GM21737 (cell line): Measurements from ENCODE around the gene PCED1B.
"Not testable (repeated sequence)": the region's sequence is repeated elsewhere in the genome, so short reads cannot be mapped to it uniquely, and the experiment has no call there.

Experiments used
- ATAC-seq: cut with Tn5 transposase; IDR thresholded peaks from one replicate; pipeline ENCODE4 v1.9.1; 2021; ENCODE audit warnings: mild to moderate bottlenecking, moderate library complexity; ENCODE audit not compliant: unreplicated experiment

Gene PCED1B, protein sequence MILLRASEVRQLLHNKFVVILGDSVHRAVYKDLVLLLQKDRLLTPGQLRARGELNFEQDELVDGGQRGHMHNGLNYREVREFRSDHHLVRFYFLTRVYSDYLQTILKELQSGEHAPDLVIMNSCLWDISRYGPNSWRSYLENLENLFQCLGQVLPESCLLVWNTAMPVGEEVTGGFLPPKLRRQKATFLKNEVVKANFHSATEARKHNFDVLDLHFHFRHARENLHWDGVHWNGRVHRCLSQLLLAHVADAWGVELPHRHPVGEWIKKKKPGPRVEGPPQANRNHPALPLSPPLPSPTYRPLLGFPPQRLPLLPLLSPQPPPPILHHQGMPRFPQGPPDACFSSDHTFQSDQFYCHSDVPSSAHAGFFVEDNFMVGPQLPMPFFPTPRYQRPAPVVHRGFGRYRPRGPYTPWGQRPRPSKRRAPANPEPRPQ

DNA sequence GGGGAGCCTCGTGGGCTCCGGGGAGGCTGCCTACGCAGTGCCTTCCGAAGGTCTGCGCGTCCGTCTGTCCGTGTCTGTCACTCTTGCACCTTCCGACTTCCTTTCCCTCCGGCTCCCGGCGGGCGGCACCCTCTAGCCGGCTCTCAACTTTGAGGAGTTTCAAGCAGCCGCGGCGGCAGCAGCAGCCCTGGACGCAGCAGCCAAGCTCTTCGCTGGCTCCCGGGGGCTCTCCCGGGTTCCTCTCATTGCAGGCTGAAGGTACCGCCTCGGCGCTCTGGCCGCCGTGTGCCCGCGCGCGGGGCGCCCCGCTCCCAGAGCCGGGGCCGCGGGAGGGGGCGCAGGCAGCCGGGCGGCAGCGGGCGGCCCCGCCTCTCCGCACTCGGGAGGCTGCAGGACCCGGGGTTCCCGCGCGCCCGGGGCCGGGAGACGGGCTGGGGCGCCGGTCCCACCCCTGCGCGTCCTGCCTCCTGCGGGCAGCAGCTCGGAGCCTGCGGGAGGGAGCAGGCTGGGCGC, at the start of gene PCED1B, which contains the start of gene AMIGO2:
Gene PCED1B, plus strand, starts transcription at position 154 of the 513 bp plus-strand sequence. CDS start 155,443 bp downstream, outside the sequence.
Gene AMIGO2, minus strand, starts transcription at position 492 of the 513 bp plus-strand sequence. CDS start 957 bp downstream, outside the sequence.
- peak; percentile 63 for ATAC-seq

DNA sequence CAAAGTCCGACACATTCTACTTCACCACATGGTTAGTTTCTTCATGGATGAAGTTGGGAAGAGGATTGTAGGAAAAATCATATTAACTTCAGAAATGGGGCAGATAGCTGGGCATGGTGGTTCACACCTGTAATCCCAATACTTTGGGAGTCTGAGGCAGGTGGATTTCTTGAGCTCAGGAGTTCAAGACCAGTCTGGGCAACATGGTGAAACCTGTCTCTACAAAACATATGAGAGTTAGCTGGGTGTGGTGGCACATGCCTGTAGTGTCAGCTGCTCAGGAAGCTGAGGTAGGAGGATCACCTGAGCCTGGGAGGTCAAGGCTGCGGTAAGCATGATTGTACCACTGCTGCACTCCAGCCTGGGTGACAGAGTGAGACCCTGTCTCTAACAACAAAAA, 49.5 kb upstream of the PCED1B start:
- no peak for ATAC-seq

DNA sequence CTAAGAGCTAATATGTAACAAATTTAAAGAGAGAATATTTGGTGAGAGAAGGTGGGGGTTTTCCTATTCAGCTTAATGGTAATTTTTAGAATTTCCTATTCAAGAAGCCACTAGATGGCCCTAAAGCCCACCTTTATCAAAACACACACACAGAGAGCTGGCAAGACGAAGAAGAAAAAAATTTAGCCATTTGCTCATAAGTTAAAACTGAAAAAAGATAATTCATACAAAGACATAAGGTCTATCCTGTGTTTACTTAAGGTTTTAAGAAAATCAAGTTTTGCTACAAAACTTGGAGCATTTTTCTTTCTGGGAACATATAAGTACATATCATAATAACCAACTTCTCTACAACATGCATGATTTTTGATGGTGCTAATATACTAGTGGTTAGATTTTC, 46.8 kb upstream of the PCED1B start:
- ATAC-seq = no peak

DNA sequence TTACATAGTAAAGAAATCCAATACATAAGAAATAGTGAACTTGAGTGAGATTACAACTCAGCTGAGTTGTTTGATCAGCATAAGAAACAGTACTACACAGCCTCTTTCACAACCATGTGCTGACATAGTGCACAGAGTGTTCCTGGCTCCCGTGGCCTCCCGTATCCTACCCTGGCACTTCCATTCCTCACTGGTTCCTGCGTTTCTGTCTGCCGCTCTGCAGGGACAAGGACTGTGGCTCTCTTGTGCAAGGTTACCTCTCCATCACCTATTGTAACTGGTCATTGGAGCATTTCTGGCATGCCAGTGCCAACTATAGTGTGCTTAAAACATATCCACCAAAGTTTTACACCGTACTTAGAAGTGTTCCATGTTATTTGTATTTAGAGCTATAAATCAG, 46.3 kb upstream of the PCED1B start:
- no peak for ATAC-seq

DNA sequence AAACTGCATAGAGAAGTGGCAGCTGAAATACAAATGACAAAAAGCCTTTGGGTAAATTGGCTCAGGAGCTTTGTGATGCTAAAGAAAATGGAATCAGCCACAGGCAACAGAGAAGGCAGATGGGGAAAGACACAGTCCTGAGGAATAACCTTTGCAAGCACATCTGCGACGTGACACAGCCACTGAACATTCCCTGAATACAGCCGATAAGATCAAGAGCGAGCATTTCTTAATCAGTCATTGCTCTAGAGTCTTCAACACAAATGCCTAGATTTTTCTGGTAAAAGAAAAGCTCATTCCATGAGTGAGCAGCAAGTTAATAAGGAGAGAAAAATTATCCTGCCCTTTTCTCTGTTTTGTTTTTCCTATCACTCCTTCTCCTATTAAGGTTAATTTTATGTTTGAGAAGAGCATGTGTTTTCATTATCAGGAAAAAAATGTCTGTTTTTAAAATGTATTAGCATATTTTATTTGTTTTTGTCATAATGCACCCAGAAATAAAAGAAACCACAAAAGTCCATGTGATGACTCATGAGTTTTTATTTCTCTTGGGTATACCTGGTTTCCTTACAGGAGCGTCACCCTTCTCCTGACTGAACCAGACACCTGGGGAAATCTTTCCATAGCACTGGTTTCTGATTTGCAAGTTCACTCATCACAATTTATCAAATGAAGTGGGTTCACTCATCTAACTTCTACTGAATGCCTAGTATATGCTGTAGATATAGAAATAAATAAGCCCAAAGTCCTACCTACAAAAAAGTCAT, 45.4 kb upstream of the PCED1B start:
- ATAC-seq = no peak

DNA sequence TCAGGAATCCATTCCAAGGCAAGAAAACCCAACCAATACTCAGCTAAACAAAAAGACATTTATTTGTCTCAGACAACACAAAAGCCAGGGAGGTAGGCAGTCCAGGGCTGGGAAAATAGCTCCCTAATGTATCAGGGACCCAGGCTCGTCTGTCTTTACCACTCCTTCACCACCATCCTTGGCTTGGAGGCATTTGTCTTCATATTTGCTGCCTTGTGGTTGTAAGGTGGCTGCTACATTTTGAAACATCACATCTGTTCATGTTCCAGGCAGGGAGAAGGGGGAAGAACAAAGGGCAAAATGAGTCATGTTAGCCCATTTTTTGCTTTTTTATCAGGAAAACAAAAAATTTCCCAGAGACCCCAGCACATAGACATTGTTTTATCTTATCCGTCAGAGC, 44.8 kb upstream of the PCED1B start:
- ATAC-seq = no peak

DNA sequence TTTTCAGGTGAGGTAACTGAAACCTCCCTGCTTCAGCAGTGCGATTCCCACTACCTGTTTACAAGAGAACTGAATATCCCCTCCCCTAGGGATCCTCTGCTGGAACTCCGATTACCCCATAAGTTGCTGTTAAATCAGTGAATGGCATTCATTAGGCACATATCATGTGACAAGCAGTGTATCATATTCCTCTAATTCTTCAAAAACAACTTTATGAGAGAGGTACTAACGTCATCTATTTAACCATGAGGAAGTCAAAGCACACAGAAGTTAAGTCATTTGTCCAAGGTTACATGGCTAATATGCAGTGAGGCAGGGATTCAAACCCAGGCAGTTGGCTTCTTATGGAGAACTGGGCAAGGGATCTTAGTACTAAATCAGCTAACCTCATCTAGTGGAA, 43.9 kb upstream of the PCED1B start:
- ATAC-seq = no peak

DNA sequence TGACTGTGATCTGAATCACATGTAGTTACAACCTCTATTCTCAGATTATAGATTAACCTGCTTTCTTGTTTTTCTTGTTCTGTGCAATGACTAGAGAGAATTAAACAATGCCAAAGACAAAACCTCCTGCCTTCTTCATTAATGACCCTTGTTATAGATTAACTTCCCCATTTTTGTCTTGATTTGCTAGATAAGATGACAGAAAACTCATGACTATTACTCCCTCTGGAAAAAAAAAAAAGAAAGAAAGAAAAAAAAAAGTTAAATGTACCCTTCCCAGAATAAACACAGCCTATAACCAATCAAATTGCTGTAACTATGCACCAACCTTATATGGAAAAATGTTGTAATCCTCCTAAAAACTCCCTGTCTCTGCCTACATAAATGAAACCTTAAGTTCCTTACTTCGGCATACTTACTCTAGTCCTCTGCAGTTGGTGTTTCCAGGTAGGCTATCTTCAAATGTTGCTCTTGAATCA, 41.1 kb upstream of the PCED1B start:
- no peak for ATAC-seq

DNA sequence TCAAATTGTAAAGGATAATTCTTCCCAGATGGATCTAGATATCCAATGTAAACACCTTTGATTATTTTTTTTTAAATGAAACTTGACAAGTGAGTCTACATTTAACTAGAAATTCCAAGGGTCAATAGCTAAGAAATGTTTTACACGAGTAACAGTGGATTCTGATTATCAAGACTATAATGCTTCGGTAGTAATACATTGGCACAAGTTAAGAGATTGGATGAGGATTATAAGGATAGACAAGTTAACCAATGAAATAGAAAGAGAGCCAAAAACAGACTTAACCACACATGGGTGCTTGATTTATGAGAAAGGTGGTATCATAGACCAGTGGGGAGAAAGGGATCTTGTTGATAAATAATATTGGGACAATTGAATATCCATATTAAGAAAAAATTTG, 40.3 kb upstream of the PCED1B start:
- no peak for ATAC-seq

DNA sequence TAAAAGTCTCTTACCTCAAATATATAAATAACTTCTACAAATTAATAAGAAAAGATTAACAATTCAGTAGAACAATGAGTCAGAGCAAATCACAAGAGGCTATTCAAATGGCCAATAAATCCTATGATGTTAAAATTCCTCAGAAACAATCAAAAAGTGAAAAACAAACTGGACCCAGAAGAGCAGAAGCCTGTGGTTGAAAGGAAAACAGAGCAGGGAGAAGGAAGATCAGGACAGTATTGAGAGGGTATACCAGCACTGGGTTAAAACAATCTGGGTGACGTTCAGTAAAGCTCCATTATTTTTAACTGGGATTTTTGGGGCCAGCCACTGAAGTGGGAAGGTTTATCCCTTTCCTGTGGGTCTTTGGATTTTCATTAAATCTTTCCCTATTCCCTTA, 39.7 kb upstream of the PCED1B start:
- ATAC-seq = no peak

DNA sequence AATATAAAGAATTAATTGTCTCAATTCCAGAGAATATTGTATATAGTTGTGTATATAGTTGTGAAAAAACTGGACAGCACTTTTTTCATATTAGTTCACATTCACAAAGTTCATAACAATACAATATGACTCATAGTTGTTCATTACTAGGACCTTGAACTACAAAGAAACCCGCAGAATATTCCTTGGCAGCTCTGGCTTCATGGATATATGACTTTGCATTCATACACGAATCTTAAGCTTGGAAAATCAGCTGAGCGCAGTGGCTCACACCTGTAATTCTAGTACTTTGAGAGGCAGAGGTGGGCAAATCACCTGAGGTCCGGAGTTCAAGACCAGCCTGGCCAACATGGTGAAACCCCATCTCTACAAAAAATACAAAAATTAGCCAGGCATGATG, 38.1 kb upstream of the PCED1B start:
- ATAC-seq = no peak

DNA sequence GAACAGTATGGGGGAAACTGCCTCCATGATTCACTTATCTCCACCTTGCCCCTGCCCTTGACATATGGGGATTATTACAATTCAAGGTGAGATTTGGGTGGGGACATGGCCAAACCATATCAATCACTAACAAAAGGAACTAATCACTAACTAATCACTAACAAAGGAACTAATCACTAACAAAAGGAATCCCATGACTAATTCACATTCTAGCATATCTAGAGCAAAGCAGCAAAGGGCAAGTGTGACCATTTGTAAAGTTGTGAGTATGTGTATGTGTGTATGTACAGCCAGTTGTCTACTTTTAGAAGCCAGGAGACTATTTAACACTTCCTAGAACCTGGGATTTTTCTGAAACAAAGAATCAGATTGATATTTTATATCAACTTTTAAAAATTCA, 30.9 kb upstream of the PCED1B start:
- ATAC-seq = no peak

DNA sequence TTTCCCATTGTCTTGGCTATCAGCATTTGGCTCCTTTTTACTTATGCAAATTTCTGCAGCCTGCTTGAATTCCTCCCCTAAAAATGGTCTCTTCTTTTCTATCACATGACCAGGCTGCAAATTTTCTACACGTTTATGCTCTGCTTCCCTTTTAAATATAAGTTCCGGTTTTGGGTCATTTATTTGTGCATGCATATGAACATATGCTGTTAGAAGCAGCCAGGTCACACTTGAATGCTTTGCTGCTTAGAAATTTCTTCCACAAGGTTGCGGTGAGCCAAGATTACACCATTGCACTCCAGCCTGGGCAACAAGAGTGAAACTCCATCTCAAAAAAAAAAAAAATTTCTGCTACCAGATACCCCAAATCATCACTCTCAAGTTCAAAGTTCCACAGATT, 28.1 kb upstream of the PCED1B start:
- ATAC-seq = not testable (repeated sequence)

DNA sequence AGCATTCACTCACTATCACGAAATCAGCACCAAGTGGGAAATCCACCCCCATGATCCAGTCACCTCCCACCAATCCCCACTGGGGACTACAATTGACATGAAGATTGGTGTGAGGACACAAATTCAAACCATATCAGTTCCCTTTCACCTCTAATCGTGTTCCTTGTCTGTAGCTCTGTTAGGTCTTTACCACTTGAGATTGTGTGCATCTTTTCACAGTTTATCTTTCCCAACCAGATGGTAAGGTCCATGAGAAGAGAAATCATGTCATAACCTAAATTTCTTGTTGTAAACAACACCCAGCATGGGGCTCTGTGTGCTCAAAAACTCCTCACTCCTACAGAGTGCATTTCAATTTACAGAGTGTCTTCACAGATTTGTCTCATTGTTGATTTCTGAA, 27.1 kb upstream of the PCED1B start:
- ATAC-seq = no peak

DNA sequence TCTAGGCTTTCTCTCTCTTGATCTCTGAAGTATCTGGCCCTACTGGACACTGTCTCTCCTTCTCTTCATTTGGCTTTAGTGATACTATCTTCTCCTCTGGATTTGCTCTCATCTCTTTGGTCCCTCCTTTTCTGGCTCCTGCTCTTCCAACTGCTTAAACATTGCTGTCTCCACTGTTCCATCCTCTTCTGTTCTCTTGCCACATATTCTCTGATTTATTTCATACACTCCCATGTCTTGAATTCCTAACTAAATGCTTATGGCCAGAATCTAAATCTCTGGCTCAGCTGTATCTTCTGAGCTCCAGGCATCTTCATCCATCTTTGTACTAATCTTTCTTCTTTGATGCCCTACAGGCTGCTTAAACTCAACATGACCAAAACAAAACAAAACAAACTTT, 25.5 kb upstream of the PCED1B start:
- ATAC-seq = no peak

DNA sequence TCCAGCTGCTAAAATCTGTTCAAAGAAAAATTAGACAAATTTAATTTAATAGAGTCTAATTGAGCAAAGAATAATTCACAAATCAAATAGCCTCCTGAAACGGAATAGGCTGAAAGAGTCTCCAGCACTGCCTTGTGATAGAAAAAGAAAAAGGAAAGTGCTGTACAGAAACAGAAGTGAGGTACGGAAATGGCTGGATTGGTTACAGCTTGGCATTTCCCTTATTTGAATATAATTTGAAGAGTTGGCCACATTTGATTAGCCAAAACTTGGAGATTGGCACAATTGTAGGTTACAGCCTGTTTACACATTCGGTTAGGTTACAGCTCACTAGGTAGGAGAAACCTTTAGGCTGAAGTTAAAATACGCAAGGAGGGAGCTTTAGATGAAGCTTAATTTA, 24.8 kb upstream of the PCED1B start:
- no peak for ATAC-seq

DNA sequence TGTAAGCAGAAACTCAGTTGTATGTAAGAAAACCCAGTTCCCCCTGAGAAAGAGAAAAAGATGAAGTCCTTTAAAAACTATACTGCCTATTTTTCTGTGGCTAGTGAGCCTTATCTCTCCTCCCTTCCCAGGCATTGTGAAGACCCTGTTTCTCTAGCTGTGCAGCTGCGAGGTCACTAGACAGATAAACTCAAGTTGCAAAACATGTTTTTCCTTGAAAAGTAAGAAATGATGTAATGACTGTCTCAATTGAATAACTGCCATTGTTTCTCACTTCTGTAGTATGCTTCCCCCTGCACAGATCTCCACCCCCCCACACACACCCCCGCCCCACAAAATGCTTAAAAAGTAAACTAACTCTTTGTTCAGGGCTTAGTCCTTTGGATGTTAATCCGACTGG, 23.6 kb upstream of the PCED1B start:
- ATAC-seq = not testable (repeated sequence)

DNA sequence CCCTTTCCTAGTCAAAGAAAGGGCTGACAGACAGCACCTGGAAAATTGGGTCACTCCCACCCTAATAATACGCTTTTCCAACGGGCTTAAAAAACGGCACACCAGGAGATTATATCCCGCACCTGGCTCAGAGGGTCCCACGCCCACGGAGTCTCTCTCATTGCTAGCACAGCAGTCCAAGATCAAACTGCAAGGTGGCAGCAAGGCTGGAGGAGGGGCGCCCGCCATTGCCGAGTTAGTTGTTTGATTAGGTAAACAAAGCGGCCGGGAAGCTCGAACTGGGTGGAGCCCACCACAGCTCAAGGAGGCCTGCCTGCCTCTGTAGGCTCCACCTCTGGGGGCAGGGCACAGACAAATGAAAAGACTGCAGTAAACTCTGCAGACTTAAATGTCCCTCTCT, 22.5 kb upstream of the PCED1B start:
- ATAC-seq = not testable (repeated sequence)

DNA sequence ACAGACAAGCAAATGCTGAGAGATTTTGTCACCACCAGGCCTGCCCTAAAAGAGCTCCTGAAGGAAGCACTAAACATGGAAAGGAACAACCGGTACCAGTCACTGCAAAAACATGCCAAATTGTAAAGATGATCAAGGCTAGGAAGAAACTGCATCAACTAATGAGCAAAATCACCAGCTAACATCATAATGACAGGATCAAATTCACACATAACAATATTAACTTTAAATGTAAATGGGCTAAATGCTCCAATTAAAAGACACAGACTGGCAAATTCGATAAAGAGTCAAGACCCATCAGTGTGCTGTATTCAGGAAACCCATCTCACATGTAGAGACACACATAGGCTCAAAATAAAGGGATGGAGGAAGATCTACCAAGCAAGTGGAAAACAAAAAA, 20.8 kb upstream of the PCED1B start:
- ATAC-seq = not testable (repeated sequence)

DNA sequence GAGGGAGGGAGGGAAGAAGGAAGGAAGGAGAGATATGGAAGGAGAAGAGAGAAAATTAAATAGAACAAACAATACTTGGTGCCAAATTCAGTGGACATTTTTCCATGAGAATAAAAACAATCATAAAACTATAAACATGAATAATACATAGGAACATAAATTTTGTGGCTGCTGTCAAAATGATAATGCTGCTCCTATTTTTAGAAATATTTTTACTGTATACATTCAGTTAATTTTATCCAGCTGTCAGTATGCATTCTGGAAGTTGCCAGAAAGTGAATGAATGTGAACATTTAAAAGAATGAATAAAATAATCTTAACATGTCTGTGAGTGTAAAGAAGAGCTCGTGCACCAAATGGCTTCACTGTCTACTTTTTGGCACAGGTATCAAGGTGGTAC, 13.9 kb upstream of the PCED1B start:
- no peak for ATAC-seq

DNA sequence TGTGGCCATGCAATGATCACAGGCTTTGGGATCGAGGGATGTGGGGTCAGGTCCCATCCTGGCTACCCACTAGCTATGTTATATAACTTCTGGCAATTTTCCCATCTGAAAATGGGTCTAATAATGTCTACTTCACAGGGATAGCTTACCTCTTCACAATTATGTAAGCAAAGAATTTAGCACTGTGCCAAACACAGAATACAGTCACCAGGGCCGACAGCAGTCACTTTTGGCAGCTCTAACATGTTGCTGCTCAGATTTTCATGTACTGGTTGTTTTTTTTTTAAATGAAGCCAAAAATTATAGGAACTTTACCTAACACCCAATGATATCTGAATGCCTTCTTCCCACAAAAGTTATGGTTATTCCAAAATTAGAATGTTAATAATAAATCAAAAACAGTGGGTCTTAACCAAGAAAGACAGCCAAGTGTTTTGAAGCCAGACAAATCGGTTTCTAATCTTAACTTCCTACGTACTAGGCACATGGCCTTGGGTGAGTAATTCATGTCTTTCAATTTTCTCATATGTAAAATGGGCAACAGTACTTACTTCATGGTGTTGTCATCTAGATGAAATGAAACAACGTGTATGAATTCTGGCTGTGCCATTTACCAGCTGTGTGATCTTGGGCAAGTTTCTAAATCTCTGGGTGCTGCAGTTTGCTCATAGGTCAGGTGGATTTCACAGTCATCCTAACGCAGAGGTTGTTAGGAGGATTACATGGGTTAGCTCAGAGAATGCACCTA, 13.0 kb upstream of the PCED1B start:
- no peak for ATAC-seq
